Activated T-cell treated with anti-CD3 and anti-CD28 coated beads, Interleukin-2, amount 50 U/mL, for 1 hour (primary cell): Measurements from ENCODE around the gene VSIR.
A peak's percentile ranks its signal among the peaks of the same experiment; 100 is the strongest.

Experiments used
- DNase-seq: peaks from one replicate; pipeline ENCODE4 v3.0.0-alpha.2; 2020

Gene VSIR

GRCh38 chr10:71763352-71764127 lies 9.8 kb downstream of the VSIR start:
- DNase-seq, result no peak

GRCh38 chr10:71762324-71762723 lies 11.0 kb downstream of the VSIR start:
- no peak for DNase-seq

- DNase-seq, result peak; percentile 25
Observed at GRCh38 chr10:71761541-71762113, 11.7 kb downstream of the VSIR start.

- DNase-seq, result peak; percentile 47
Observed at GRCh38 chr10:71761105-71761511, 12.2 kb downstream of the VSIR start.

DNA sequence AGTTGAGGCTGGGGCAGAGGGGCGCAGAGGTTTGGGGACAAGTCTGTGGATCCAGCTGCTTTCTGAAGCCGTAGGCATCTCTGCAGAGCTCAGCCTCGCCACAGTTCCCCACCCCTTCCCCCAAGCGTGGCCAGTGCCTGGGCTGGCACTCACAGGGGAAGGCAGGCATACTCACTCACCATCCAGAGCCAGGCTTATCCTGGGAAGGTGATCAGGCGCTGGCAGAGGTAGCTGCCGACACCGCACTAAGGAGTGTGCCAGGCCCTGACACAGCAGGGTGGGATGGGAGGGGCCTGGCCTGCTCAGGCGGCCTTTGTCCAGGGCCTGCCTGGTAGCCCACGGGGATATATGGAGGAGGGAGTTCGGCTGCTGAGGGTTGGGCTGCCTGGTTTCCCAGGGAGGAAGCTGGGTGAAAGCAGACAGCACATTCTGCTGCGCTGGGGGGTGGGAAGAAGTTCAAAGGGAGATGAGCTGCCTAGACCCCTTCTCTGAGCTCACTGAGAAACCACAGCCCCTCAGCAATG lies 15.9 kb downstream of the VSIR start:
- peak; percentile 43 for DNase-seq

DNA sequence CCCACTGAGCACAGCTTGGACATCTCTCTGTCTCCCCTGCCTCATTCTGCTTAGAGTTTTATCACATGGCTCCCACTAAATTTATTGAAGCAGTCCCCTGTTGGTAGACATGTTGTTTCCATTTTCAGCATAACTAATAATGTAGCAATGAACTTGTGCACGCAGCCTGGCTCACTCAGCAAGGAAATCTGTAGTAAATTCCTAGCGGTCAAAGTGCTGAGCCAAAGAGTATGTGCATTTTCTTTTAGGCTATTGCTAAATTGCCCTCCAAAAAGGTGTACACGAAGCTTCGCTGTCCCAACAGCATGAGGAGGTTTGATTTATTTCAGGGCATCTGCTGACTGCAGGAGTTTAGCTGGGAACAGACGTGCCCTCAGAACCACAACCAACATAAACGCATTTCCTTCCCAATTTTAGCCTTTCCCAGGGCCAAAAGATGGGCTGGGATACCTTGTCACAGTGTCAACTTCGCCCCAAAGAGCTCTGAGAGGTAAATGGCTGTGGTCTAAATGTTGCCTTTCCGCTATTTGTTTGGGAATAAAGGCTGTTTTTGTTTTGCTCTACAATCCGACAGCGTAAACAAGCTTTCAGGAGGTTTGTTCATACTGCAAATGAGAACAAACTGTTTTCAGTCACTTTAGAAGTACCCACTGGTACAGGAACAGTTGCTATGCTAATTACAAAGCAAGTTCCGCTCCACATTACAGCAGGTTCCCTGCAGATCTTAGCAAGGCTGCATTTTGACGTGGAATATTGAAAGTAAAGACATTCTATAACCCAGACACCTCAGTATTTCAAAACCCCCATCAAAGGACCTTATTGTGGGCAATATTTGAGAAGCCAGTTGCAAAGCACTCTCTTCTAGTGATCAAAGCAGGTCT lies 16.8 kb downstream of the VSIR start:
- no peak for DNase-seq

- no peak for DNase-seq
Observed at GRCh38 chr10:71755179-71755879, 18.0 kb downstream of the VSIR start.

GRCh38 chr10:71754562-71754961 lies 18.8 kb downstream of the VSIR start:
- DNase-seq, result no peak

- no peak for DNase-seq
Observed at GRCh38 chr10:71753960-71754505, 19.3 kb downstream of the VSIR start.

DNA sequence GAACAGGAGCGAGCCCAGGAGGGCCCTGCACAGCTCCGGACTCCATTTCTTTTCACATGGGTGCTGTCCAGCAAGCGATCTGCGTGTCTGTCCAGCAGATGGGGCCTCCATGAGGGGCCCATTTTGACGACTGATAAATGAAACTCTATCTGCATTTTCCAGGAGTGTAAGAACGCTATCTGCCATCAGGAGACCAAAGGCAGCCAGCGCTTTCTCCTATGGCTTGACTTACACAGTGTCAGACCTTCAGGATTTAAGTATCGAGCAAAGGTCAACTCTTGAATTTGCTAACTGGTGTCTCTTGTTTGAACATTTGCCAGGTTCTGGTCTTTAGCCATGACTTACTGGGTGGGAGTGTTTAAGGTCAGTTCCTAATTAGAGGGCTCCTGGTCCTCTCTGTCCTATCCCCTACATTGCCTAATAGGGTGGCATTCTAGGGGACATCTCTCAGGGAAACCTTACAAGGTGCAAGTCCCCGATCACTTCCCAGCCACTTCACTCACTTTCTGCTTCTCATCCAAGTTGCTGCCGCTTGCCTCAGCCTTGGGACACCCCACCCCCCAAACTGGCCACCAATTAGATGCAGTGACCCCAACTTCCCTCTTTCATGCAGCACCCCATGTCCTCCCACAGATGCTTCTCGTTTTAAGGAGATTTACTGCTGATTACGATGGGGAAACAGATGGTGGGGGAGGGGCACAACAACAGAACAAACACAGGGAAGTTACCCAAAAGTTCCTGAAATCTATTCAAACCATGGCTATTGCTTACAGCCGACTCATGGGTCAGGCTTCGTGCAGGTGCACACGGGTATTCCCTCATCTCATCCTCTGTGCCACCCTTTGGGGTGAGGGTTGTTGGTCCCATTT lies 20.0 kb downstream of the VSIR start:
- DNase-seq, result no peak

- no peak for DNase-seq
Observed at GRCh38 chr10:71752391-71753090, 20.8 kb downstream of the VSIR start.

DNA sequence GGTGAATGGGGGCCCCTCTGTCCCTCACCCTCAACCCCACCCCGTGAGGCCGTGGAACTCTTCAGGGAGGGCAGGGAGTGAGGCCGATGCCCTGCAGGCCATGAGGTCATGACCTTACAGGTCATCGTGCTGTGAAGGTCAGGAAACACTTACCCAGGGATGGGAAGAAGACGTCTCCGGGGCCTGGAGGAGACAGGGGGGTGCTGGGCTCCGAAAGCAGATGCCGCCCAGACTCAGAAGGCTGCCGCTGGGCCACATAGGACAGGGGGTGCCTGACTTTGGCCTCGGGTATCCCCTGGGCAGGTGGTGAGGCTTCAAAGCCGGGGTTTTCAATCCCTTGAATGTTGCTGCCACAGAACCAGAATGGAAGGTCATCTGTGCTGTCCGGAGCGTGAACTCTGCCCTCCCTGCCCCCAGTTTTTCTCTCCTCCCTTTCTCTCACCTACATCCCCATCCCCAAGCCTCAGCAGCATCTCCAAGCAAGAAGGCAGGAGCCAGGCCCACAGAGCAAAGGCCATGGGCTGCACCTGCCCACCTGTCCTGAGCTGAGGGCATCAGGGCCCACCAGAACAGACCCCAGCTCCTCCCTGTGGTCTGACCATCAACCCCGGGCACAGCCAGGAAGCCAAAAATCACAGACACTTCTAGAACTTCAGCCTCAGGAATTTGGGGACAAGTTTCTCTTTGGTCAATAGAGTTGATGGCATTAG lies 21.6 kb downstream of the VSIR start:
- DNase-seq, result no peak

GRCh38 chr10:71750986-71751385 lies 22.3 kb downstream of the VSIR start:
- no peak for DNase-seq

GRCh38 chr10:71750124-71750841 lies 23.0 kb downstream of the VSIR start:
- no peak for DNase-seq

DNA sequence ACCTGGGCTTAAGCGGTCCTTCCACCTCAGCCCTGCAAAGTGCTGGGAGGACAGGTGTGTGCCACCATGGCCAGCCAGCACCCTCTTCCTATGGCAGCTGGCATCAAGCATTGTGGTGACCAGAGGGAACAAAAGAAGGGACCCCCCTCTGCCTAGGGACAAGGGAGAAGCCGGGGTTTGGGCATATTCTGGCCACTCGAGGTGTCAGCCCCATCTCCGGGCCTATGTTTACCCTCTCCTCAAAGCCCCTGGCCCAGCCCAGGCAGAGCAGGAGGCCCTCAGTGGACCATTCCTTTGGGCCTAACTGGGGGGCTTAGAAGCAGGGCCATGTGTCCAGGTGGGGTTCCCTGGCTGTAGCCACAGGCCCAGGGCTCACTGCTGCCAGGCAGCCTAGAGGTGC lies 23.9 kb downstream of the VSIR start:
- no peak for DNase-seq

DNA sequence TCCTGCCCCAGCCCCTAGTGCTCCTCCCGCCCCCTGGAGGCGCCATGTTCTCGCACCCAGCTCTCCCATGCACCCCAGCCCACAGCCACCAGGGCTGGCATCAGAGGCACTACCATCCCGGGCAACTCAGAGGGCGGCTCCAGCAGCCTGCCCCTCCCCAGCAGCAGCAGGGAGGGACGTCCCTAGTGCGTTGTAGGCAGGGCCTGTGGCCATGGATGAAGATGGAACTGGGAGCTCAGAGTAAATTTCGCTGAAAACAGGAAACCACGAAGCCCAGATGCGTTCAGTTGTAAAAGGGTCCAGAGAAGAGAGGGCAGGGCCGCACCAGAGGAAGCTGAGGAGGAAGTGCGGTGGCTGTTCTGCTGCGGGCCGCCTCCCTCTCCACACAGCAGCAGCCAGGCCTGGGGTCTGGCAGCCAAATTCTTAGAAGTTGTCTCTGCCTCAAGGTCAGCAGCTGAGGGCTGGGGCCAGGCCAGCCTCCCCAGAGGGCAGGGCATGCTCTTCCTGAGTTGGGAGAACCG lies 24.6 kb downstream of the VSIR start:
- peak; percentile 79 for DNase-seq

GRCh38 chr10:71747551-71748523 lies 25.5 kb downstream of the VSIR start:
- DNase-seq, result no peak

GRCh38 chr10:71747039-71747531 lies 26.2 kb downstream of the VSIR start:
- DNase-seq, result no peak
